Measurements from ENCODE around the gene CHCHD6. TPM values are rescaled to one million over a fixed set of nuclear protein-coding genes. Genes with fewer than 3 reads are reported as not detected.

The CHCHD6 gene
- total RNA-seq, 1 experiment from 2014 or later: 40.9 TPM

- POLR2A ChIA-PET: no interaction called here
- H3K27ac Mint-ChIP-seq: no peak overlapping the region
- peaks cover 11% of the 10 kb centered on the region for H3K36me3 Mint-ChIP-seq
- TF ChIP-seq NR3C1 (CRISPR knock-in tag; conservative IDR thresholded peaks at IDR 0.05; ENCODE audit: low read depth) (no peak), NR2C2 (CRISPR knock-in tag; IDR thresholded peaks at IDR 0.05) (no peak), JAZF1 (CRISPR knock-in tag; IDR thresholded peaks at IDR 0.05) (no peak), ZNF317 (CRISPR knock-in tag; IDR thresholded peaks at IDR 0.05; ENCODE audit: borderline replicate concordance, low read depth) (no peak), HMGA2 (CRISPR knock-in tag; IDR thresholded peaks at IDR 0.05) (no peak), AFF4 (CRISPR knock-in tag; IDR thresholded peaks at IDR 0.05; ENCODE audit: borderline replicate concordance) (no peak), ZNF219 (CRISPR knock-in tag; IDR thresholded peaks at IDR 0.05; ENCODE audit: borderline replicate concordance) (no peak), ETV6 (CRISPR knock-in tag; IDR thresholded peaks at IDR 0.05) (no peak), ZNF671 (CRISPR knock-in tag; IDR thresholded peaks at IDR 0.05) (no peak), GABPB1 (CRISPR knock-in tag; IDR thresholded peaks at IDR 0.05) (no peak), ZNF121 (CRISPR knock-in tag; IDR thresholded peaks at IDR 0.05) (no peak), SMAD4 (CRISPR knock-in tag; IDR thresholded peaks at IDR 0.05) (no peak), PRRX2 (CRISPR knock-in tag; IDR thresholded peaks at IDR 0.05) (no peak), CDX4 (CRISPR knock-in tag; IDR thresholded peaks at IDR 0.05; ENCODE audit: borderline replicate concordance) (no peak), SP1 (CRISPR knock-in tag; conservative IDR thresholded peaks at IDR 0.05) (no peak), EMX1 (CRISPR knock-in tag; IDR thresholded peaks at IDR 0.05) (no peak), CBFB (CRISPR knock-in tag; IDR thresholded peaks at IDR 0.05; ENCODE audit: low read depth) (no peak), CREM (CRISPR knock-in tag; IDR thresholded peaks at IDR 0.05) (no peak), FOXJ3 (CRISPR knock-in tag; IDR thresholded peaks at IDR 0.05; ENCODE audit: borderline replicate concordance) (no peak)
- TF ChIP-seq, protein P1, sequence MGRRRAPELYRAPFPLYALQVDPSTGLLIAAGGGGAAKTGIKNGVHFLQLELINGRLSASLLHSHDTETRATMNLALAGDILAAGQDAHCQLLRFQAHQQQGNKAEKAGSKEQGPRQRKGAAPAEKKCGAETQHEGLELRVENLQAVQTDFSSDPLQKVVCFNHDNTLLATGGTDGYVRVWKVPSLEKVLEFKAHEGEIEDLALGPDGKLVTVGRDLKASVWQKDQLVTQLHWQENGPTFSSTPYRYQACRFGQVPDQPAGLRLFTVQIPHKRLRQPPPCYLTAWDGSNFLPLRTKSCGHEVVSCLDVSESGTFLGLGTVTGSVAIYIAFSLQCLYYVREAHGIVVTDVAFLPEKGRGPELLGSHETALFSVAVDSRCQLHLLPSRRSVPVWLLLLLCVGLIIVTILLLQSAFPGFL (CRISPR knock-in tag; IDR thresholded peaks at IDR 0.05; ENCODE audit: borderline replicate concordance): no peak
- CTCF ChIA-PET: interaction anchor here (0.6 to 0.7 kb wide), 2 partner anchors 172 to 1328 kb away, joined by 3 to 5 read pairs; no protein-coding TSS in a partner anchor
- peaks cover 6% of the 10 kb centered on the region; the same call in 1 of the 2 replicates for H3K4me1 Mint-ChIP-seq
- H3K9me3 Mint-ChIP-seq: peaks cover 13% of the 10 kb centered on the region
- ATAC-seq (no peak), DNase-seq (ENCODE audit: low spot score) (no peak)
- H3K27me3 Mint-ChIP-seq (ENCODE audit: low read depth): no peaks in the 10 kb centered on the region
- no peak overlapping the region for H3K4me3 Mint-ChIP-seq
These were observed 219.9 kb downstream of the CHCHD6 start for GRCh38 chr3:126923895-126924294.

GRCh38 chr3:126924458-126924857 lies 220.4 kb downstream of the CHCHD6 start:
- ATAC-seq: no peak
- Mint-ChIP-seq H3K36me3 (peaks cover 11% of the 10 kb centered on the region), H3K9me3 (peaks cover 13% of the 10 kb centered on the region), H3K4me3 (no peak overlapping the region), H3K4me1 (peaks cover 6% of the 10 kb centered on the region; the same call in 1 of the 2 replicates), H3K27ac (peak overlapping the region; percentile 28; the same call in 1 of the 2 replicates), H3K27me3 (ENCODE audit: low read depth) (no peaks in the 10 kb centered on the region)
- ChIA-PET CTCF (interaction anchor here (0.6 to 0.7 kb wide), 3 partner anchors 173 to 1329 kb away, joined by 3 to 5 read pairs (median 3); no protein-coding TSS in a partner anchor), POLR2A (no interaction called here)
- TF ChIP-seq, protein P2, sequence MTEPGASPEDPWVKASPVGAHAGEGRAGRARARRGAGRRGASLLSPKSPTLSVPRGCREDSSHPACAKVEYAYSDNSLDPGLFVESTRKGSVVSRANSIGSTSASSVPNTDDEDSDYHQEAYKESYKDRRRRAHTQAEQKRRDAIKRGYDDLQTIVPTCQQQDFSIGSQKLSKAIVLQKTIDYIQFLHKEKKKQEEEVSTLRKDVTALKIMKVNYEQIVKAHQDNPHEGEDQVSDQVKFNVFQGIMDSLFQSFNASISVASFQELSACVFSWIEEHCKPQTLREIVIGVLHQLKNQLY (CRISPR knock-in tag; IDR thresholded peaks at IDR 0.05): no peak
- TF ChIP-seq, protein P3, sequence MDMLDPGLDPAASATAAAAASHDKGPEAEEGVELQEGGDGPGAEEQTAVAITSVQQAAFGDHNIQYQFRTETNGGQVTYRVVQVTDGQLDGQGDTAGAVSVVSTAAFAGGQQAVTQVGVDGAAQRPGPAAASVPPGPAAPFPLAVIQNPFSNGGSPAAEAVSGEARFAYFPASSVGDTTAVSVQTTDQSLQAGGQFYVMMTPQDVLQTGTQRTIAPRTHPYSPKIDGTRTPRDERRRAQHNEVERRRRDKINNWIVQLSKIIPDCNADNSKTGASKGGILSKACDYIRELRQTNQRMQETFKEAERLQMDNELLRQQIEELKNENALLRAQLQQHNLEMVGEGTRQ (CRISPR knock-in tag; IDR thresholded peaks at IDR 0.05): no peak
- no peak for DNase-seq (ENCODE audit: low spot score)

All from WTC11 (cell line).